CD4-positive, alpha-beta T cell treated with Interleukin-1 beta for 1 hour (primary cell): ENCODE results near the gene CPLX1.
A peak's percentile ranks its signal among the peaks of the same experiment; 100 is the strongest.

Source experiments
- DNase-seq, 2 donors: peaks; one replicate each; pipeline ENCODE4 v3.0.0-alpha.2; 2020 to 2022

Gene CPLX1

DNA sequence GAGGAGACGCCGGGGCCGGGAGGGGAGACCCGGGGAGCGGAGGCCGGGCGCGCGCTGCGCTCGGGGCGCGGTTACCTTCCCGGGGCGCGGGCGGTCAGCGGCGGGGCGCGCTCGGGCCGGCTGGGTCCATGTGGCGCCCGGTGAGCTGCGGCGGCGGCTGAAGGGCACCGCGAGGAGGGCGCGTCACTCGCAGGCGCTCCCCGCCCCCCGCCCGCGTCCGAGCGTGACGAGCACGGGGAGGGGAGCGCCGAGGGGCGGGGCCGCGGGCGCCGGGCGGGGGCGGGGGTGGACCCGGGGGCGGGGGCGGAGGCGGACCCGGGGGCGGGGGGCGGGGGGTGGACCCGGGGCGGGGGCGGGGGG is at the start of gene CPLX1:
CPLX1 (minus strand) TSS at position 159 of the 360 bp plus-strand sequence. CDS start 1,607 bp downstream, outside the sequence.
- no peak for DNase-seq

DNA sequence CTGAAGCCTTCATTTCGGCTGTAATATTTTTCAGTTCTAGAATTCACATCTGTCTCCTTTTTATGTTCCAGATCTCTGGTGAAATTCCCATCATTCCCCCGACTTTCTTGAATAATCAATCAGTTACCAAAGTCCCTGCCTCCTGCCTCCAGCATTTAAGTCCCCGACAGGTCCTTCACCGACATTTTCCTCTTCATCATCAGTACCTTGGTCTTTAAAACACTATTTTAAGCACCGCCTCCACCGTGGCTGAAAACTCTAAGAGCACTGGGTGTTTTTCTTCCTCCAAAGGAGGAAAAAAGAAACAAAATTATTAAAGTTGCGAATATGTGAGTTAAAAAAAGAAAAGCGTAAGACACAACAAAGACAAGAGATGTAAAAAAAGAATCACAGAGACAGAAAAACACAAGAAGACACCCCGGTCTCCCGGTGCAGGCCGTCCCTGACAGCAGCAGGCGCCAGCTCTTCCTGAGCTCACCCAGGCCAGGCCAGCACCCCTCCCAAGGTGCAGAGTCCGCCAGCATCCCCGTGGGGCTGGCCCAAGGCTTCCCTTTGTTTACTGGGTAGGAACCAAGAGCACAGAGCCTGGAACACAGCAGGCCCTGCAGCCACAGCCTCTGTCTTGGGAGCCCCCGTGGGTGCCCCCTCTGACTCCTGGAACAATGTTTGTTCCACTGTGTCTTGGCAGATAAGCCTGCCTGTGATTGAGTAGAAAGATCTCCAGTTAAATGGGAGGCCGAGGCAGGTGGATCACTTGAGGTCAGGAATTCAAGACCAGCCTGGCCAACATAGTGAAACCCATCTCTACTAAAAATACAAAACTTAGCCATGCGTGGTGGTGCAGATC is 49.3 kb upstream of the CPLX1 start:
- DNase-seq: no peak

DNA sequence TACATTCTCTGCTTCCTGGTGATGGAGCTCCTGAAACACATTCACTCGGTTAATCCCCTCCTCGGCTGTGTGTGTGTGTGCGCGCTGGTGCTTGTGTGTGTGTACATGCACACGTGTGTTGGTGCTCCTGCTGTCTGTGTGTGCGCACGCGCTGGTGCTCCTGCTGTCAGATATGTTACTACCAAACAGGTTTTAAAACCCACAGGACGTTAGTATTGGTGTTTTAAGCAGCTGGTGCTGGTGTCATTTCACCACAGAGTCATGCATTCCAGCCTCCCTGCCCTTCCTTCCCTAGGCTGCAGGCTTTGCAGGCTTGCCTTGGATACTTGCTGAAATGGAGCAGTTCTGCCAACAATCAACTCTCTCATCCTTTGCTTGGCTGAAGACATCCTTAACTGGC is 48.1 kb upstream of the CPLX1 start:
- DNase-seq: no peak

DNA sequence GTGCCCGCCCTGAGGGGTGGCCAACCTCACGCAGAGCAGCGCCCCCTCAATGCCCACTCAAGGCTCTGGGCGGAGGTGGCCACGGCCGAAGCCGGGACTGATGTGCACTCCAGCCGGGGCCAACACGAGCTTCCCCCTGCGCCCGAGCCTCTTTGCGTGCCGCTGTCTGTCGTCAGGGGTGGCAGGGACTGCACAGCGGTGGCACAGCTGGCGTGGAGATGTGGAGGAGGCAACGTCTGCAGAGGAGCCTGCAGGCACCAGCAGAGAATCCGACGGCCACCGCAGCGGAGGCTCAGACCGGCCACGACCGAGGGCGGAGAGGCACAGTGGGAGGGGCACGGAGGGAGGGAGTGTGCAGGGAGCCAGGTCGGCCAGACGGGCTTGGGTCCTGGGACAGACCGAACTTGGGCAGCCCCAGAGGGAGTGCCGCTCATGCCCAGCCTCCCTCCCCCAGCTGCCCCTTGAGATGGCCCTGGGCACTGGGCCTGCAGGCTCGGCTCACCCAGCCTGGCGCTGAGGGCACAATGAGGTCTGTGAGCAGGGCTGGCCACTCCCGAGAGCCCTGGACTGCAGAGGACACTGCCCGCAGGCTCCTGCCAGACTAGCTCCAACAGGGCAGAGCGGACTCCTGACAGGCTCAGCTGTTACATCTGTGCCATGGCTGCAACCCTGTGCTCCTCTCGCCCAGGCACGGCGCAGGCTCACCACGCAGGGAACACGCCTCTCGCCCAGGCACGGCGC is 46.5 kb upstream of the CPLX1 start:
- DNase-seq: no peak

DNA sequence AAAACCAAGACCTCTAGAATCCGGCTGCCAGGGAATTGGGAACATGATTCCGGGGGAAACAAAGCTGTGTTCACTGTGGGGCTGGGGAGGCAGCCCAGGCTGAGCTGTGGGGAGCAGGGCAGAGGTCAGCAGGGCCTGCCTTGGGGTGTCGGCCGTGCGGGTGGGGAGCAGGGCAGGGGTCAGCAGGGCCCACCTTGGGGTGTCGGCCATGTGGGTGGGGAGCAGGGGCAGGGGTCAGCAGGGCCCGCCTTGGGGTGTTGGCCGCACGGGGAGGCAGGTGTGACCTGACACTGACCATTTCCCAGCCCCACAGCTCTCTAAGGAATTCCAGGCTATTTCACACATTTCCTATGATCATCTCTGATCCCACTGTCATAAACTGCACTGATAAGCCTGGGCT is 45.6 kb upstream of the CPLX1 start:
- no peak for DNase-seq

DNA sequence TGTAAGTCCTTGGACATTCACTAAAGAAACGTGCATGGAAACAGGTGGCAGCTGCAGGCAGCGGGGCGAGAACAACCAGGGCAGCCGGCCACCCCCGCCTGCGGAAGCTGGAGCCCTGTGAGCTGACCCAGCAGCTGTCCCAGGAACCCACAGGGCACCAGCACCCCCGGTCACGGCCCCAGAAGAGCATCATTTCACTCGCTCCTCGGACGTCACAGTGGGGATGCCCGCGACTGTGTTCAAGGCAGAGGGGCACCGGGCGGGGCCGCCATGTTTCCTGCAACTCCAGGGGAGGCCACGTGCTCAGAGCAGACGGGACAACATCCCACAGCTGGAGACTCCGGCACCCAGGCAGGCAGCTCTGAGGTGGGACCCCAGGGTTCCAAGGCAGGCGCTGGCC is 45.0 kb upstream of the CPLX1 start:
- DNase-seq: no peak

DNA sequence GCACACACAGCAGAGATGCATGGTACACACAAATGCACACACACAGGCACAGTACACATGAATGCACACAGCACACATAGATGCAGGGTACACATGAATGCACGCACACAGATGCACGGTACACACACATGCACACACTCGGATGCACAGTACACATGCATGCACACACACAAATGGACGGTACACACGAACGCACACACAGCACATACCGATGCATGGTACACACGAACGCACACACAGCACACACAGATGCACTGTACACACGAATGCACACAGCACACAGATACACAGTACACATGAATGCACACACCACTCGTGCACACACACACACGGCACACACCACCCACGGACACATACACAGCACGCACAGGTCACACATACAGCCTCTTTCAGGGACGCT is 43.8 kb upstream of the CPLX1 start:
- no peak for DNase-seq

DNA sequence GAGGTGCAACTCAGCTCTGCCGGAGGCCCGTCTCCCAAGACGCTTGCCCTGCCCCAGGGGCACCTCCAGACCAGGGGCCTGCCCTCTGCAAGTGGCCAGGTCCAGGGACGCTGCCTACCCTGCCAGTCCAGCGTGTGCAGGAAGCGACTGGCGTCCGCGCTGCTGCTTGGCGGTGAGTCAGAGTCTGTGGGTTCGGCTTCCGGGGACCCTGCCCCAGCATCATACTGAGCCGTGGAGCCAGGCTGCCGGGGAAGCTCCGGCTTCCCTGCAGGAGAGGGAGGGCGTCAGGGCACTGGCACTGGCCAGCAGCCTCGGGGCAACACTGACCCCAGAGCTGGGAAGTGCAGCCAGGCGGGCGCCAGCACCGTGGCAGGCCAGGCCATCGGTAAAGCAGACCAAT is 42.5 kb upstream of the CPLX1 start:
- DNase-seq: no peak

DNA sequence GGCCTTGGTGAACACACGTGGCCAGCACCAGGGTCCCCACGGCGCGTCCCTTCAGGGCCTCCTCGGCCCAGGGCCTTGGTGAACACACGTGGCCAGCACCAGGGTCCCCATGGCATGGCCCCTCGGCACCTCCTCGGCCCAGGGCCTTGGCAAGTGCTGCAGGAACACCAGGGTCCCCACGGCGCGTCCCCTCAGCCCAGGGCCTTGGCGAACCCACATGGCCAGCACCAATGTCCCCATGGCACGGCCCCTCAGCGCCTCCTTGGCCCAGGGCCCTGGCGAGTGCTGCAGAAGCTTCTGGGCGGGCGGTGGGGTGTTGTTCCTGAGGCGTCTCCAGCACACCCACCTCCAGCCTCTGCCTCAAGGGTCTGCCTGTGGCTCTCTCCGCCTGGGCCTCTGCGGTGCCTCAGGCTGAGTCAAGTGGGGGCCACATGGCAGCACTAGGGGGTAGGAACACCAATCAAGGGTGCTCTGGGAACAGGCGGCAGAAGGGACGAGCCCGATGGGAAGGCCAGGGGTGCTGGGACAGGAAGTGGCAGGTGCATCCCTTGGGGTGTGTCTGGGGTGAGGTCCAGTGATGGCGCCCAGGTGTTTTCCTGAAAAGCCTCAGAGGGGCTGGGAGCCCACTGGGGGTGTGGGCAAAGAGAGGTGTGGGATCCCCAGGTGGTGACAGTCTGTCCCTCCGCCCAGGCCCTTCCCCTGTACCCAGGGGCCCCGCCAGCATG is 41.8 kb upstream of the CPLX1 start:
- DNase-seq: no peak

DNA sequence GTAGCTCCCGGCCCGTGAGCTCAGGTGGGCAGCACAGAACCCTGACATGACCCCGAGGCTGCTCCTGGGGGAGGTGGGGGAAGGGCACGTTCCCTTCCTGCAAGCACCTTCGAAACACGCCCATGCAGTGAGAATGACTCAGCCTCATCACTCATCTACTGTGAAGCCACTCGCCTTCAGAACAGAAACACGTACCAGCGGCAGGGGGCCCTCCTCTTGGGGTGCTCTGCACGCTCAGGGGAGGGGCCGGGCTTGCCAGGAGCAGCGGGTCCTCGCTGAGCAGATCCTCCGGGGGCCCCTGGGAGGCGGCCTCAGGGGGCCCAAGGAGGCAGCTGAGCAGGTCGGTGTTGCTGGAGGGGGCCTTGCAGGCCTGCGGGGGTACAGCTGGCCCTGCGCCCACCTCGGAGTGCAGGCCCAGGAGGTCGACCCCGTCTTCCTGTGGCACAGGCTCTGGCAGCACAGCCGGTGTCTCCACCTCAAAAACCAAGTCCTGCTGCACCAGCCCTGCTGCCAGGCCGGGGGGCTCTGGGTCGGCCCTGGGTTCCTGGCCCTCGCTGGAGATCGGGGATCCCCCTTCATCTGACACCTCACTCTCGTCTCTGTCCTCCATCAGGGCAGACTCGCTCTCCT is 40.9 kb upstream of the CPLX1 start:
- no peak for DNase-seq

DNA sequence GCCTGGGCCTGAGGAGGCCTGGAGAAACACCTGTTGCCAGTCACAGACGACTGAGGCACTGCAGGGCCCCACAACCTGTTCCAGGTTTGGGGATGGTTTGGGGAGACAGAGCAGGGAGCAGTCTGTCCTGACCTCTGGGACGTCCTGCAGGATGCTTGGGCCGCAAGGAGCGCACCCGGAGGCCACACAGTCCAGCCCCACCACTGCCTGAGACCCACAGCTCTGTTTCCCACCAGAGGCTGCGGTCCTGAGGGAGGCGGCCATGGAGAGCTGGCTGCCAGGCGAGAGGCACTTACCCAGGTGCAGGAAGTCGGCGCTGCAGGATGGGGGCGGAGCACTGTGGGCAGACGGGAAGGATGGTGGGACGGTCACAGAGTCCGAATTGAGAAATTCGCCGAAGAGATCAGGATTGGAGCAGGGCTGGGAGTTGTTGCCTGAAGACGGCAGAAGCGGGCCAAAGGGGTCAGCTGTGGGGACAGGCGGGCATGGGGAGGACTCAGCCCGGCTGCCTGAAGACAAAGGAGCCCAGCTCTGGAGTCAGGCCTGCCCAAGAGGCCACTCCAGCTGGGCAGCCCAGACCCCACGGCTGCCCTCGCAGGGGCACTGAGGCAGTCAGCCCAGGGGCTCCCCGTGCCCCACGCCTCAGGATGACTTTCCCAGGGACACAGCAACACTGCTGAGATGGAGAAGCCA is 40.3 kb upstream of the CPLX1 start:
- DNase-seq: no peak

DNA sequence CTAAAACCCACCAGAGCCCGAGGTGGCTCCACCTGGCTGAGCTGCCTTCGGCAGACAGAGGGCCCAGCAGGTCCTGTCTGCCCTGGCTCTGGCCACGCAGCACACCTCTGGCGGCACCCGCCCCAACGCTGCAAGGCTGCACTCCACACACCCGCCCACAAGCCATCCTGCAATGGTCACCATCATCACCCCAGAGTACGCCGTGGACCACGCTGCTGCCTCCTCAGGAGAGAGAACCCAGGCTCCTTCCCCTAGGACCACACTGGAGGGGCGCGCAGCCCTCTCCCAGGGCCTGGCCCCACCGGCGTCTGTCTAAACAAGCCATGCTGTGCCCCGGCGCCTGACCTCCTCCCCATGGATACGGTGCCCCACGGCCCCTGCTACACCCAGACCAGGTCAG is 39.6 kb upstream of the CPLX1 start:
- no peak for DNase-seq

DNA sequence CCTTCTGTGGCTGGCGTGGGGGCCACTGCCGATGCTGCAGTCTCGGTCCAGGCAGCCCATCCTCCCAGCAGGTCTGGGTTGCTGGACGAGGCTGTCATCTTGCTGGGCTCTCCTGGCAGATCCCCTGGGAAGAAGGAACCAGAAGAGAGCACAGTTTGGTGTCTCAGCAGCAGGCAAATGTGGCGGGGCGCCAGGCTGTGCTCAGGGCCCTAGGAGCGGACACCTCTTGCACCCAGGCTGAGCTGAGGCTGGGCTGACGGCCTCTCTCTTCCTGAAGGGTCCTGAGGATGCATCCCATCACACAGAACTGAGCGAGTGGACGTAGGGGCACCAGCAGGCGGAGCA is 39.2 kb upstream of the CPLX1 start:
- no peak for DNase-seq

DNA sequence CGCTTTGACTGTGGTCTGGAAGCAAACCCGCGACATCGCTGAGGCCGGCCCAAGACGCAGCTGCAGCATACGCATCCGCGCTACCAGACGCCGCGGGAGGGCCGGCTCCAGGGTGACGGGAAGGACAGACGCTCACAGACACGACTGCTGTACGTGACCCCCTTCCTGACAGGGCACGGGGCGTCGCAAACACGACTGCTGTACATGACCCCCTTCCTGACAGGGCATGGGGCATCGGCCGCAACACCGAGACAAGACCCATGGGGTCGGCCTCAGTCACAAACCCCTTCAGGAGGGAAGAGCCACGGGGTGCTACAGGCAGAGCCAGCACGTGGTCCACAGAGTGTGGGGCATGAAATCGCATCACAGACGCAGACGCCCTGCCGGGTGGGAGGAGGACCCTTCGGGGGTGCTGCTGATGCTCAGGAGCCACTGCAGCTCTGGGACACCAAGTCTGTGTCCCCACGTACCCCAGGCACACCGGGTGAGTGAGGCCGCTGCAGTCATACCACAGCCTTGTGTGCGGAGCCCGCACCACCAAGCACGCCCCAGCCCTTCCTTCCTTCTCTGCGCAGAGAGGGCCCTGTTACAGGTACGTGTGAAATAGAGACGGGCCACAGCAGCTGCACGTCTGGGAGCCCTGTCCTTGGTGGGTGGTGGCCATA is 38.7 kb upstream of the CPLX1 start:
- DNase-seq: no peak

DNA sequence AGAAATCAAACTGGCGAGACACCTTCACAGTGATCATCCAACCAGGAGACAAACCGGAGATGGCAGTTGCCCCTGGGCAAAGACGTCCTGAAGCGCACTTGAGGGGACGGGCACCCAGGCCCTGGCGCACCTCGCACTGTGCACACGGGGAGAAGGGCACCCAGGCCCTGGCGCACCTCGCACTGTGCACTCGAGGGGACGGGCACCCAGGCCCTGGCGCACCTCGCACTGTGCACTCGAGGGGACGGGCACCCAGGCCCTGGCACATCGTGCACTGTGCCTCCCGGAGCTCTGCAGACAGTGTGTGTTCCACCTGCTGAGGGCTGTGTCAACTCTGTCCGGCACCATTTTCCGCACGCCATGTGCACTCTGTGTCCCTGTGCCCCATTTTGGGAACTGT is 34.6 kb upstream of the CPLX1 start:
- no peak for DNase-seq

DNA sequence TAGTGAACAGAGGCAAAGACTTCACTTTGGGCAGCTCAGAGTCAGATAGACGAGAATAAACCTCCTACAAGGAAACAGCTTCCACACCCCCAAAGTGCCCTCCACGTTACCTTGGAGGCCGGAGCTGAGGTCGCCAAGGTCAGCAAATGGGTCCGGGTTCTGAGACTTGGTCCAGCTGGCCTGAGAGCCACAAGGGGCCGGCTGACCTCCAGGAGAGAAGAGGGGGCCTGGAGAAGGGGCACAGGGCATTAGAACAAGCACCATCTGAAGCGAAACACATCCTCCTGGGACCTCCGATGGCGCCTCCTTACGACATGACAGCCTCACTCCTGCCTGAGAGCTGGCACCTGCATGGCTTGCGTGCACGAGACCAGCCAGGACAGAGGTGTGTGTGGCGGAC is 33.6 kb upstream of the CPLX1 start:
- no peak for DNase-seq

DNA sequence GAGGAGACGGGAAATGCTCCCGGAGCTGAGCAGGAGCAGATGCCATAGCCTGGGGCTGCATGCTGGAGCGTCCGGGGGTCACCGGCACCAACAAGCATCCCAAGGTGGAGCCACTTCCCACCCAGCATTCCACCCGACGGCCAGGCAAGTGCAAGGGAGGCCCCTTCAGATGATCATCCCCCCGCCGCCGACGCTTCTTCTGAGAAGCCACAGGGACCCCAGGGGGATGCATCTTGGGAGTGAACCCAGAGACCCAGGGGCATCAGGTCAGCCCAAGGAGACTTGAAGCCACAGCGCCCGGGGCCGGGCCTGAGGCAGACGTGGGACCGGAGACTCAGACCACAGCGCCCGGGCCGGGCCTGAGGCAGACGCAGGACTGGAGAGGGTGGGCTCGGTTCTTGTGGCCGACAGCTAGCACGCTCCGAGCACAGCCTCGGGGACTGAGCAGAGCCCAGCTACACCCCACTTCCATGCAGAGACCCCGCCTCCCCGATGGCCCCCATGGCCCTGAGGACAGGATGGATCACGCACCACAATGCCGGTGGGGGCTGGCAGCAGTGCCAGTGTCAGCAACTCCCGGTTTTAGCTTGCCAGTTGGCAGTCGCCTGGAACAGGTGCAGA is 33.0 kb upstream of the CPLX1 start:
- no peak for DNase-seq

DNA sequence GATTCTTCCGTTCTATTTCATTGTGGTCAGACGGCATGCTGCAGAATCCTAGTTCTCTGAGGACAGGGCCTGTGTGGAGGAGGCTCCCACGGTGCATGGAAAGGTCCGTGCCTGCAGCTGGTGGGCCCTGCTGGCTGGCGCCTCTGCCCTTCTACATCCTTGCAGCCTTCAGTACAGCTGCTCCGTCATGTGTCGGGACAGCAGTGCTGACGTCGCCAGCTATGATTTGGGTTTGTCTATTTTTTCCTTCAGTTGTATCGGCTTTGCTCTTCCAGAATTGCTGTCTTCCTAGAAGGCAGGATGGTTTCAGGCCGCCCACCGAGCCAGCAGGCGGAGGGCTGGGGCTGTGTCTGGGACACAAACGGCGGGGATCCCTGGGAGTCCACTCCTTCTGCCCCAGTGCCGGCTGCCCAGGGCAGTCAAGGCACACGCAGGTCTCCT is 32.1 kb upstream of the CPLX1 start:
- no peak for DNase-seq

DNA sequence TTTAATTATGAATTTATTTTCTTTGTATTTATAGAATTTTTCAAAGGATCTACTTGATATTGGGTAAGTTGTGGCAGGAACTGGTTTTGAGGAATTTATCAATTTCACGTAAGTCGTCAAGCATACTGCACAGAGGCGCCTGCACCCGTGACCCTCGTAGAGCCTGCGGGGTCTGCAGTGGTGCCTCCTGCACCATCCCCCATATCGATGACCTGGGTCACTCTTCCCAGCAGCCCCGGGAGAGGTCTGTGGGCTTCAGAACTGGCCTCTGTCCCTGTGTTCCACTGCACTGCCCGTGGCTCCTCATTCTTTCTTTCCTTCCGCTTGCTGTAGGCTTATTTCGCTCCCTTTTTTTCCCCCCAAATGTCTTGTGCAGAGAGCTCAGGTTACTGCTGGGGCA is 31.5 kb upstream of the CPLX1 start:
- no peak for DNase-seq

DNA sequence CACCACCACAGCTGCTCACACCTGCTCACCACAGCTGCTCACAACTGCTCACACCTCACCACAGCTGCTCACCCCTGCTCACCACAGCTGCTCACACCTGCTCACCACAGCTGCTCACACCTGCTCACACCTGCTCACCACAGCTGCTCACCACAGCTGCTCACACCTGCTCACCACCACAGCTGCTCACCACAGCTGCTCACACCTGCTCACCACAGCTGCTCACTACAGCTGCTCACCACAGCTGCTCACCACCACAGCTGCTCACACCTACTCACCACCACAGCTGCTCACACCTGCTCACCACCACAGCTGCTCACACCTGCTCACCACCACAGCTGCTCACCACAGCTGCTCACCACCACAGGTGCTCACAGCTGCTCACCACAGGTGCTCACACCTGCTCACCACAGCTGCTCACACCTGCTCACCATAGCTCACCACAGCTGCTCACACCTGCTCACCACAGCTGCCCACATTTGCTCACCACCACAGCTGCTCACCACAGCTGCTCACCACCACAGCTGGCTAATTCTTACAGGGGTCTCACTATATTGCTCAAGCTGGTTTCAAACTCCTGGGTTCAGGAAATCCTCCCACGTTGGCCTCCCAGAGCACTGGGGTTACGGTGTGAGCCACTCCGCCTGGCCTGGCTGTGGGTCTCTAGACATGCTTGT is 30.4 kb upstream of the CPLX1 start:
- peak; percentile 24 to 34 for DNase-seq

DNA sequence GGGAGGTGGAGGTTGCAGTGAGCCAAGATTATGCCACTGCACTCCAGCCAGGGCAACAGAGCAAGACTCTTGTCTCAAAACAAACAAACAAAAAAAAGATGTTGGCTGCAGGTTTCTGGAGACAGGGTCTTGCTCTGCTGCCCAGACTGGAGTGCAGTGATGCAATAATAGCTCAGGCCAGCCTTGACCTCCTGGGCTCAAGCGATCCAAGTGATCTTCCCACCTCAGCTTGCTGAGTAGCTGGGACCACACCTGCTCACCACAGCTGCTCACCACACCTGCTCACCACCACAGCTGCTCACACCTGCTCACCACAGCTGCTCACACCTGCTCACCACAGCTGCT is 29.9 kb upstream of the CPLX1 start:
- DNase-seq: peak in 1 of 2 donors; percentile 29
